Natural killer cell (primary cell): ENCODE results near the gene PDXK. TPM values are rescaled to one million over a fixed set of nuclear protein-coding genes. Genes with fewer than 3 reads are reported as not detected.

Experiments
- ATAC-seq, 3 donors: fragments of 150-1000 bp in 2 of 3; fragments of 200-7000 bp in 1 of 3; cut with Tn5 transposase; 1 replicate in 1 of 3; 2 replicates in 2 of 3; pipeline ENCODE4 v1.10.0; 2021; ENCODE audit warnings: mild to moderate bottlenecking in 2 of 3, moderate library complexity in 2 of 3
- DNase-seq, 2 donors: peaks; one replicate each; pipeline versions ENCODE4 v3.0.0 to v3.0.0-alpha.2; 2013 to 2021; ENCODE audit warnings: mixed read lengths in 1 of 2
- H3K27ac ChIP-seq: one replicate; pipeline ENCODE4 v1.5.1; 2013; ENCODE audit warnings: mild to moderate bottlenecking, low read length
- H3K27me3 ChIP-seq: one replicate; pipeline ENCODE4 v1.6.1; 2013; ENCODE audit warnings: low read length; ENCODE audit not compliant: control insufficient read depth, insufficient read depth
- H3K36me3 ChIP-seq: one replicate; pipeline ENCODE4 v1.6.1; 2013; ENCODE audit warnings: low read length; ENCODE audit not compliant: control insufficient read depth, insufficient read depth
- H3K4me1 ChIP-seq: one replicate; pipeline ENCODE4 v1.6.1; 2013; ENCODE audit warnings: low read length; ENCODE audit not compliant: control insufficient read depth, insufficient read depth
- H3K4me3 ChIP-seq: one replicate; pipeline ENCODE4 v1.5.1; 2013; ENCODE audit warnings: low read length
- H3K9me3 ChIP-seq: one replicate; pipeline ENCODE4 v1.6.1; 2013; ENCODE audit warnings: low read length; ENCODE audit not compliant: control insufficient read depth, insufficient read depth
- H3K27ac Mint-ChIP-seq, 2 donors: one replicate each; pipeline ENCODE4 v1.8.0; 2022; ENCODE audit warnings: mild to moderate bottlenecking in 2 of 2, mixed read lengths in 2 of 2, moderate library complexity in 1 of 2
- H3K27me3 Mint-ChIP-seq, 2 donors: one replicate each; pipeline ENCODE4 v1.8.0; 2022; ENCODE audit warnings: low read depth in 2 of 2, mixed read lengths in 2 of 2
- H3K36me3 Mint-ChIP-seq: one replicate; pipeline ENCODE4 v1.8.0; 2022; ENCODE audit warnings: mixed read lengths
- H3K4me1 Mint-ChIP-seq, 2 donors: one replicate each; pipeline ENCODE4 v1.8.0; 2022; ENCODE audit warnings: mixed read lengths in 2 of 2
- H3K4me3 Mint-ChIP-seq: one replicate; pipeline ENCODE4 v1.8.0; 2022; ENCODE audit warnings: mild to moderate bottlenecking, moderate library complexity, mixed read lengths
- H3K9me3 Mint-ChIP-seq, 2 donors: one replicate each; pipeline ENCODE4 v1.8.0; 2022; ENCODE audit warnings: mixed read lengths in 2 of 2
- CTCF ChIP-seq: fragments of 200-600 bp; IDR thresholded peaks from one replicate; pipeline ENCODE4 v1.8.0; 2022; ENCODE audit warnings: antibody characterized with exemption
- WGBS: methylation state at CpG from one replicate; pipeline ENCODE4 v1.1.7; 2013; ENCODE audit warnings: missing lambda C conversion rate; ENCODE audit not compliant: insufficient coverage; 5-methylcytosine and 5-hydroxymethylcytosine counted together
- intact Hi-C: fragments of 100-400 bp; cut with micrococcal nuclease; formaldehyde crosslinking; loops from one replicate; pipeline ENCODE4 v1.14.2; 2022
- total RNA-seq, 4 donors: library from RNA; stranded (reverse); fragments of 120-200 nt in 1 of 4; gene quantifications; one replicate each; pipeline versions ENCODE4 v1.2.3 to v1.2.4, GENCODE V29; 2013 to 2022

Gene PDXK
- total RNA-seq, 3 donors from 2014 or later (not counting 1 experiment from before 2014, with no cell fraction given) = 73.8 to 77.0 (median 74.6) TPM

GRCh38 chr21:43720539-43721166, 1.7 kb downstream of the PDXK start:
- ATAC-seq (no peak), DNase-seq (no peak)
- TF ChIP-seq CTCF = no peak
- 97% methylated on average over 16 of the region's 16 CpGs for WGBS
- Mint-ChIP-seq H3K4me3 (peak overlapping the region; percentile 74), H3K27me3 (peaks cover 0 to 2% of the 10 kb centered on the region in 2 donors), H3K9me3 (no peaks in the 10 kb centered on the region), H3K4me1 (peaks cover 18 to 43% of the 10 kb centered on the region in 2 donors), H3K36me3 (no peaks in the 10 kb centered on the region), H3K27ac (peak overlapping the region; percentile 29 to 78)
- peak overlapping the region; percentile 74 for H3K4me3 ChIP-seq
- peaks cover 11% of the 10 kb centered on the region for H3K36me3 ChIP-seq
- no peak overlapping the region for H3K27ac ChIP-seq
- H3K4me1 ChIP-seq = peaks cover 41% of the 10 kb centered on the region
- H3K9me3 ChIP-seq = no peaks in the 10 kb centered on the region
- no peaks in the 10 kb centered on the region for H3K27me3 ChIP-seq
- intact Hi-C loops = no loop called here

- Mint-ChIP-seq H3K27ac (peak overlapping the region; percentile 29 to 78), H3K4me1 (peaks cover 23 to 48% of the 10 kb centered on the region in 2 donors), H3K4me3 (peak overlapping the region; percentile 65), H3K27me3 (peaks cover 0 to 2% of the 10 kb centered on the region in 2 donors), H3K36me3 (no peaks in the 10 kb centered on the region), H3K9me3 (no peaks in the 10 kb centered on the region)
- Histone ChIP-seq H3K27ac (no peak overlapping the region), H3K4me1 (peaks cover 47% of the 10 kb centered on the region), H3K36me3 (peaks cover 11% of the 10 kb centered on the region), H3K9me3 (no peaks in the 10 kb centered on the region), H3K4me3 (no peak overlapping the region), H3K27me3 (no peaks in the 10 kb centered on the region)
- WGBS = 98% methylated on average over 4 of the region's 4 CpGs
- DNase-seq = no peak
- no peak for ATAC-seq
- no peak for TF ChIP-seq CTCF
- intact Hi-C loops = no loop called here
Measured at GRCh38 chr21:43721206-43721605, 2.3 kb downstream of the PDXK start.

DNA sequence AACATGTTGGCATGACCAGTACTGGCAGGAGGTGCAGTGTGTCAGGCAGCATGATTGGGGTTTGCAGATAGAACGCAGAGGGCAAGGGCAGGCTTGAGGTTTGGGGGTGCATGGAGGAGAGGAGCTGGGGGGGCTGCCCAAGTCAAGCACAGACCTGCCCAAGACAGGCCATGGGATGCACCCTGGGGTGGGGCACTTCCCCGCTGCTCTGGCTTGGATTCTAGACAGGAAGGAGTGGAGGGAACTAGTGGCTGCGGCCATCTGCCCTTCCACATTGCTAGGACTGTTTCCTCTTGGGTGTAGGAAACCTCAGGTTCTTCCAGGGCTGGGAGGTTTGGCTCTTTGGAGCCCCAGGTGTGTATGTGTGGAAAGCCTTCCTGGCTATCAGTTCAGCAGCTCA, 3.0 kb downstream of the PDXK start:
- Mint-ChIP-seq H3K9me3 (no peaks in the 10 kb centered on the region), H3K27ac (peak overlapping the region in 1 of 2 donors; percentile 22), H3K36me3 (no peaks in the 10 kb centered on the region), H3K4me1 (peaks cover 29 to 54% of the 10 kb centered on the region in 2 donors), H3K4me3 (no peak overlapping the region), H3K27me3 (peaks cover 0 to 2% of the 10 kb centered on the region in 2 donors)
- TF ChIP-seq CTCF = no peak
- Histone ChIP-seq H3K4me1 (peaks cover 53% of the 10 kb centered on the region), H3K9me3 (no peaks in the 10 kb centered on the region), H3K4me3 (no peak overlapping the region), H3K27me3 (no peaks in the 10 kb centered on the region), H3K36me3 (peaks cover 11% of the 10 kb centered on the region), H3K27ac (no peak overlapping the region)
- DNase-seq (no peak), ATAC-seq (no peak)
- WGBS = 88% methylated on average over 3 of the region's 3 CpGs
- intact Hi-C loops = no loop called here

GRCh38 chr21:43723648-43724047, 4.7 kb downstream of the PDXK start:
- WGBS = 95% methylated on average over 12 of the region's 12 CpGs
- Histone ChIP-seq H3K4me3 (no peak overlapping the region), H3K9me3 (no peaks in the 10 kb centered on the region), H3K27ac (no peak overlapping the region), H3K36me3 (peaks cover 11% of the 10 kb centered on the region), H3K4me1 (peaks cover 63% of the 10 kb centered on the region), H3K27me3 (no peaks in the 10 kb centered on the region)
- no peaks in the 10 kb centered on the region for H3K9me3 Mint-ChIP-seq
- DNase-seq = no peak
- no peaks in the 10 kb centered on the region for H3K27me3 Mint-ChIP-seq
- no peaks in the 10 kb centered on the region for H3K36me3 Mint-ChIP-seq
- intact Hi-C loops = no loop called here
- no peak overlapping the region for H3K27ac Mint-ChIP-seq
- peaks cover 38 to 61% of the 10 kb centered on the region in 2 donors for H3K4me1 Mint-ChIP-seq
- no peak overlapping the region for H3K4me3 Mint-ChIP-seq
- no peak for TF ChIP-seq CTCF
- ATAC-seq = no peak
